Measurements from ENCODE around the gene FOXP3. TPM values are rescaled to one million over a fixed set of nuclear protein-coding genes. Genes with fewer than 3 reads are reported as not detected.

Gene FOXP3
- total RNA-seq, 1 donor from 2014 or later: not detected

- no peaks in the 10 kb centered on the region for H3K27me3 ChIP-seq (ENCODE audit: low read depth)
- no peak overlapping the region for H3K27ac ChIP-seq (replicated peaks)
- intact Hi-C loops (cut with micrococcal nuclease): no loop called here
- no peaks in the 10 kb centered on the region for H3K36me3 ChIP-seq
- H3K4me3 ChIP-seq: no peak overlapping the region
- H3K9me3 ChIP-seq (replicated peaks): no peaks in the 10 kb centered on the region
- TF ChIP-seq CTCF (IDR thresholded peaks at IDR 0.05; ENCODE audit: borderline replicate concordance): no peak
- no peak for DNase-seq
- H3K4me1 ChIP-seq: no peaks in the 10 kb centered on the region
Measured at GRCh38 chrX:49290215-49290614, 25.7 kb upstream of the FOXP3 start.

- intact Hi-C loops (cut with micrococcal nuclease): no loop called here
- no peak for TF ChIP-seq CTCF (IDR thresholded peaks at IDR 0.05; ENCODE audit: borderline replicate concordance)
- H3K9me3 ChIP-seq (replicated peaks): no peaks in the 10 kb centered on the region
- H3K36me3 ChIP-seq: no peaks in the 10 kb centered on the region
- H3K27me3 ChIP-seq (ENCODE audit: low read depth): no peaks in the 10 kb centered on the region
- DNase-seq: no peak
- H3K4me1 ChIP-seq: no peaks in the 10 kb centered on the region
- H3K4me3 ChIP-seq: no peak overlapping the region
- no peak overlapping the region for H3K27ac ChIP-seq (replicated peaks)
Measured at GRCh38 chrX:49287665-49288064, 23.2 kb upstream of the FOXP3 start.

GRCh38 chrX:49286581-49286980 is 22.1 kb upstream of the FOXP3 start:
- Histone ChIP-seq H3K9me3 (replicated peaks) (no peaks in the 10 kb centered on the region), H3K36me3 (no peaks in the 10 kb centered on the region), H3K4me3 (no peak overlapping the region), H3K4me1 (no peaks in the 10 kb centered on the region), H3K27me3 (ENCODE audit: low read depth) (no peaks in the 10 kb centered on the region), H3K27ac (replicated peaks) (no peak overlapping the region)
- DNase-seq: no peak
- intact Hi-C loops (cut with micrococcal nuclease): no loop called here
- TF ChIP-seq CTCF (IDR thresholded peaks at IDR 0.05; ENCODE audit: borderline replicate concordance): no peak

GRCh38 chrX:49286136-49286535 is 21.6 kb upstream of the FOXP3 start:
- H3K4me1 ChIP-seq: no peaks in the 10 kb centered on the region
- H3K9me3 ChIP-seq (replicated peaks): no peaks in the 10 kb centered on the region
- no peaks in the 10 kb centered on the region for H3K27me3 ChIP-seq (ENCODE audit: low read depth)
- intact Hi-C loops (cut with micrococcal nuclease): no loop called here
- H3K36me3 ChIP-seq: no peaks in the 10 kb centered on the region
- no peak for TF ChIP-seq CTCF (IDR thresholded peaks at IDR 0.05; ENCODE audit: borderline replicate concordance)
- no peak for DNase-seq
- no peak overlapping the region for H3K27ac ChIP-seq (replicated peaks)
- no peak overlapping the region for H3K4me3 ChIP-seq

GRCh38 chrX:49284212-49284611 is 19.7 kb upstream of the FOXP3 start:
- intact Hi-C loops (cut with micrococcal nuclease): no loop called here
- no peak for DNase-seq

More at GRCh38 chrX:49284212-49284611, 19.7 kb upstream of the FOXP3 start:
- Histone ChIP-seq H3K9me3 (replicated peaks) (no peaks in the 10 kb centered on the region), H3K4me3 (no peak overlapping the region), H3K27ac (replicated peaks) (no peak overlapping the region), H3K27me3 (ENCODE audit: low read depth) (no peaks in the 10 kb centered on the region), H3K4me1 (no peaks in the 10 kb centered on the region), H3K36me3 (no peaks in the 10 kb centered on the region)
- TF ChIP-seq CTCF (IDR thresholded peaks at IDR 0.05; ENCODE audit: borderline replicate concordance): no peak
